Loucy (cell line): ENCODE results near the gene CCDC187.

Experiments
- H2AFZ ChIP-seq: fragments of 200-600 bp; sonication (generic); 2 replicates; pipeline ENCODE4 v1.6.0; 2016; ENCODE audit warnings: antibody characterized with exemption, mild to moderate bottlenecking, low read length, moderate library complexity
- H3F3A ChIP-seq: fragments of 200-600 bp; 2 replicates; pipeline ENCODE4 v1.6.0; 2016; ENCODE audit warnings: antibody characterized with exemption, low read depth, mild to moderate bottlenecking
- H3K27me3 ChIP-seq: fragments of 200-600 bp; sonication (generic); 2 replicates; pipeline ENCODE4 v1.6.1; 2014; ENCODE audit warnings: low read length, mild to moderate bottlenecking; ENCODE audit not compliant: insufficient read depth, poor library complexity, severe bottlenecking
- H3K36me3 ChIP-seq: fragments of 200-600 bp; sonication (generic); 2 replicates; pipeline ENCODE4 v1.6.1; 2016; ENCODE audit warnings: low read length; ENCODE audit not compliant: insufficient read depth
- H3K4me1 ChIP-seq: fragments of 200-600 bp; sonication (generic); 2 replicates; pipeline ENCODE4 v1.5.1; 2014; ENCODE audit warnings: low read length, mild to moderate bottlenecking; ENCODE audit not compliant: insufficient read depth, poor library complexity, severe bottlenecking
- H3K4me2 ChIP-seq: fragments of 200-600 bp; sonication (generic); 2 replicates; pipeline ENCODE4 v1.6.0; 2014; ENCODE audit warnings: antibody characterized with exemption, low read length, low read depth, mild to moderate bottlenecking; ENCODE audit not compliant: poor library complexity, severe bottlenecking
- H3K4me3 ChIP-seq: fragments of 200-600 bp; sonication (generic); 2 replicates; pipeline ENCODE4 v1.5.1; 2014; ENCODE audit warnings: low read length, mild to moderate bottlenecking, mixed read lengths; ENCODE audit not compliant: poor library complexity, severe bottlenecking
- H3K79me2 ChIP-seq: fragments of 200-600 bp; sonication (generic); 2 replicates; pipeline ENCODE4 v1.6.1; 2014; ENCODE audit warnings: low read length; ENCODE audit not compliant: insufficient read depth
- H3K9ac ChIP-seq: fragments of 200-600 bp; sonication (generic); 2 replicates; pipeline ENCODE4 v1.6.0; 2014; ENCODE audit warnings: mild to moderate bottlenecking, low read depth, low read length, moderate library complexity; ENCODE audit not compliant: poor library complexity, severe bottlenecking
- H3K9me2 ChIP-seq: fragments of 200-600 bp; sonication (generic); replicated peaks from 2 replicates; pipeline ENCODE4 v1.6.1; 2016; ENCODE audit warnings: low read depth, low read length, mixed read lengths
- H3K9me3 ChIP-seq: fragments of 200-600 bp; sonication (generic); 2 replicates; pipeline ENCODE4 v1.6.1; 2014; ENCODE audit warnings: mild to moderate bottlenecking, antibody characterized with exemption, low read length, low read depth; ENCODE audit not compliant: insufficient read depth
- H4K20me1 ChIP-seq: fragments of 200-600 bp; sonication (generic); 2 replicates; pipeline ENCODE4 v1.6.0; 2014; ENCODE audit warnings: antibody characterized with exemption, low read length, mild to moderate bottlenecking; ENCODE audit not compliant: insufficient read depth, poor library complexity, severe bottlenecking
- CTCF ChIP-seq: fragments of 200-600 bp; sonication (generic); conservative IDR thresholded peaks from 2 replicates; pipeline ENCODE4 v1.5.1; 2014; ENCODE audit warnings: mild to moderate bottlenecking, antibody characterized with exemption, low read length
- EZH2phosphoT487 ChIP-seq: fragments of 200-600 bp; IDR thresholded peaks from 2 replicates; pipeline ENCODE4 v1.6.1; 2018; ENCODE audit warnings: antibody characterized with exemption, mild to moderate bottlenecking, moderate library complexity, borderline replicate concordance

Gene CCDC187

GRCh38 chr9:136219276-136219675 lies 84.6 kb downstream of the CCDC187 start:
- TF ChIP-seq CTCF (no peak), EZH2phosphoT487 (no peak)
- H2AFZ ChIP-seq = no peak overlapping the region
- no peaks in the 10 kb centered on the region for H3K9me2 ChIP-seq
- H3K79me2 ChIP-seq = peaks cover 40% of the 10 kb centered on the region; the same call in 1 of the 2 replicates
- H3K9me3 ChIP-seq = no peaks in the 10 kb centered on the region
- H3K36me3 ChIP-seq = peaks cover 84% of the 10 kb centered on the region; the same call in 1 of the 2 replicates
- H3F3A ChIP-seq = no peaks in the 10 kb centered on the region
- no peak overlapping the region for H3K4me2 ChIP-seq
- no peaks in the 10 kb centered on the region for H3K27me3 ChIP-seq
- no peak overlapping the region for H3K9ac ChIP-seq
- no peak overlapping the region for H3K4me3 ChIP-seq
- H4K20me1 ChIP-seq = peaks cover 4% of the 10 kb centered on the region
- H3K4me1 ChIP-seq = peaks cover 13% of the 10 kb centered on the region

- peaks cover 84% of the 10 kb centered on the region; the same call in 1 of the 2 replicates for H3K36me3 ChIP-seq
Measured at GRCh38 chr9:136218673-136219072, 85.2 kb downstream of the CCDC187 start.

GRCh38 chr9:136218271-136218670 lies 85.6 kb downstream of the CCDC187 start:
- Histone ChIP-seq H2AFZ (no peak overlapping the region), H3K27me3 (no peaks in the 10 kb centered on the region), H3K4me2 (no peak overlapping the region), H3K4me1 (peaks cover 13% of the 10 kb centered on the region), H3K36me3 (peaks cover 84% of the 10 kb centered on the region; the same call in 1 of the 2 replicates), H3K4me3 (no peak overlapping the region), H4K20me1 (peaks cover 4% of the 10 kb centered on the region), H3K79me2 (peaks cover 30% of the 10 kb centered on the region; the same call in 1 of the 2 replicates), H3F3A (no peaks in the 10 kb centered on the region), H3K9ac (no peak overlapping the region), H3K9me2 (no peaks in the 10 kb centered on the region), H3K9me3 (no peaks in the 10 kb centered on the region)
- no peak for TF ChIP-seq EZH2phosphoT487
- TF ChIP-seq CTCF = no peak

More at GRCh38 chr9:136218673-136219072, 85.2 kb downstream of the CCDC187 start:
- Histone ChIP-seq H3K4me3 (no peak overlapping the region), H3K4me2 (no peak overlapping the region), H3K9me2 (no peaks in the 10 kb centered on the region), H3F3A (no peaks in the 10 kb centered on the region), H4K20me1 (peaks cover 4% of the 10 kb centered on the region), H3K27me3 (no peaks in the 10 kb centered on the region), H3K79me2 (peaks cover 34% of the 10 kb centered on the region; the same call in 1 of the 2 replicates), H3K9me3 (no peaks in the 10 kb centered on the region), H3K4me1 (peaks cover 13% of the 10 kb centered on the region), H2AFZ (no peak overlapping the region), H3K9ac (no peak overlapping the region)
- TF ChIP-seq EZH2phosphoT487 = no peak
- TF ChIP-seq CTCF = no peak
